Mesendoderm (in vitro differentiated cells): Measurements from ENCODE around the gene HELZ2.

Experiments used
- DNase-seq: peaks from one replicate; pipeline ENCODE4 v3.0.0; 2013
- H2AK5ac ChIP-seq: 2 replicates; pipeline ENCODE4 v1.6.1; 2013; ENCODE audit warnings: low read length, inconsistent platforms
- H2BK120ac ChIP-seq: 2 replicates; pipeline ENCODE4 v1.6.1; 2013; ENCODE audit warnings: low read depth, mild to moderate bottlenecking, low read length, moderate library complexity, mixed read lengths
- H2BK15ac ChIP-seq: replicated peaks from 2 replicates; pipeline ENCODE4 v1.6.1; 2013; ENCODE audit warnings: low read depth, mild to moderate bottlenecking, moderate library complexity
- H2BK5ac ChIP-seq: 2 replicates; pipeline ENCODE4 v1.6.1; 2013; ENCODE audit warnings: low read length, inconsistent platforms
- H3K18ac ChIP-seq: 2 replicates; pipeline ENCODE4 v1.6.1; 2013; ENCODE audit warnings: mild to moderate bottlenecking, low read length, mixed read lengths
- H3K23ac ChIP-seq: one replicate; pipeline ENCODE4 v1.6.1; 2013; ENCODE audit warnings: low read length
- H3K27ac ChIP-seq: 2 replicates; pipeline ENCODE4 v1.5.1; 2013; ENCODE audit warnings: low read depth, mild to moderate bottlenecking, inconsistent platforms, low read length, moderate library complexity
- H3K27me3 ChIP-seq: 2 replicates; pipeline ENCODE4 v1.6.1; 2013; ENCODE audit warnings: low read length, control low read depth, mild to moderate bottlenecking, inconsistent platforms; ENCODE audit not compliant: insufficient read depth, poor library complexity
- H3K36me3 ChIP-seq: 2 replicates; pipeline ENCODE4 v1.6.1; 2013; ENCODE audit warnings: low read length, inconsistent platforms; ENCODE audit not compliant: control insufficient read depth, insufficient read depth
- H3K4ac ChIP-seq: one replicate; pipeline ENCODE4 v1.6.1; 2013; ENCODE audit warnings: low read depth, mild to moderate bottlenecking, low read length, moderate library complexity
- H3K4me1 ChIP-seq: 2 replicates; pipeline ENCODE4 v1.6.1; 2013; ENCODE audit warnings: low read depth, low read length, inconsistent platforms; ENCODE audit not compliant: control insufficient read depth
- H3K4me2 ChIP-seq: 2 replicates; pipeline ENCODE4 v1.6.1; 2013; ENCODE audit warnings: low read length
- H3K4me3 ChIP-seq: 2 replicates; pipeline ENCODE4 v1.5.1; 2013; ENCODE audit warnings: mild to moderate bottlenecking, low read length
- H3K56ac ChIP-seq: one replicate; pipeline ENCODE4 v1.6.1; 2013; ENCODE audit warnings: low read length
- H3K79me1 ChIP-seq: 2 replicates; pipeline ENCODE4 v1.6.1; 2013; ENCODE audit warnings: low read length, inconsistent platforms
- H3K79me2 ChIP-seq: 2 replicates; pipeline ENCODE4 v1.6.1; 2013; ENCODE audit warnings: mild to moderate bottlenecking, low read length; ENCODE audit not compliant: control insufficient read depth, insufficient read depth
- H3K9ac ChIP-seq: 2 replicates; pipeline ENCODE4 v1.6.1; 2013; ENCODE audit warnings: low read length, inconsistent platforms
- H4K5ac ChIP-seq: one replicate; pipeline ENCODE4 v1.6.1; 2013; ENCODE audit warnings: low read length
- H4K8ac ChIP-seq: one replicate; pipeline ENCODE4 v1.6.1; 2013; ENCODE audit warnings: low read depth, mild to moderate bottlenecking, control low read depth, low read length, moderate library complexity
- WGBS: extraction: QIAGEN DNeasy Blood & Tissue Kit; methylation state at CpG from one replicate; pipeline ENCODE4 v1.1.7; 2013; ENCODE audit warnings: low lambda C conversion rate, missing lambda C conversion rate; ENCODE audit not compliant: insufficient coverage; ENCODE audit errors: extremely low coverage; 5-methylcytosine and 5-hydroxymethylcytosine counted together

The HELZ2 gene

DNA sequence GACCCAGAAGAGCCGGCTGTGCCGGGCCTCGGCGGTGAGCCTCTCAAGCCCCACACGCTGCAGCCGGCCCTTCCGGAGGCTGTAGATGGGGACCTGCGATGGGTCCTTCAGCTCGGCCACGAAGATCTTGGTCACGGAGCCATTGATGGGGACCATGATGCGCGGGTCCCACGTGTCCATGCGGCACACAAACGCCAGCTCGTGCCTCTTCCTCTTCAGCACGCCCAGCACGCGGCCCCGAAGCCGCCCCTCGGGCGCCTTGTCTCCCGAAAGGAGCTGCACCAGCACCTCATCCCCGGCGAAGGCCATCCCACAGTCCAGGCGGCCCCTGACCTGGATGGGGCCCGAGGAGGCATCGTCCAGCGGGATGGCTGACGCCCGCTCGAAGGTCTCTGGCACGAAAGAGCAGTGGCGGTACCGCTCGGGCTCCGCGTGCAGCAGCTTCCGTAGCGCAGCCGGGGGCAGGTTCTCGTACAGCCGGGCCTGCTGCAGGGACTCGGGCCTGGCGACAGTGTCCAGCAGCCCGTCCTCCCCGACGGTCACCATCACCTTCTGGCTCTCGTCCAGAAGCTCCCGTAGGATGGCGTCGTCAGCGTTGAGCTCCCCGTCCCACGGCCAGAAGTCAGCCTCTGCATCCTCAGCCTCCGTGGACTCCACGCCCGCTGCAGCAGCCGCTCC lies 8.9 kb downstream of the HELZ2 start:
- Histone ChIP-seq H3K4me3 (no peak overlapping the region), H4K5ac (no peak overlapping the region), H3K18ac (no peak overlapping the region), H2AK5ac (no peak overlapping the region), H3K4me1 (no peaks in the 10 kb centered on the region), H3K27ac (no peak overlapping the region), H2BK15ac (no peak overlapping the region), H4K8ac (no peak overlapping the region), H3K36me3 (no peaks in the 10 kb centered on the region), H3K79me2 (no peaks in the 10 kb centered on the region), H3K4me2 (no peak overlapping the region), H3K27me3 (no peaks in the 10 kb centered on the region), H3K23ac (no peak overlapping the region), H3K9ac (no peak overlapping the region), H2BK120ac (no peak overlapping the region), H3K4ac (no peak overlapping the region), H2BK5ac (no peak overlapping the region), H3K79me1 (no peaks in the 10 kb centered on the region), H3K56ac (no peak overlapping the region)
- no CpG with 5 or more reads among the region's 61 CpGs for WGBS
- DNase-seq = no peak

DNA sequence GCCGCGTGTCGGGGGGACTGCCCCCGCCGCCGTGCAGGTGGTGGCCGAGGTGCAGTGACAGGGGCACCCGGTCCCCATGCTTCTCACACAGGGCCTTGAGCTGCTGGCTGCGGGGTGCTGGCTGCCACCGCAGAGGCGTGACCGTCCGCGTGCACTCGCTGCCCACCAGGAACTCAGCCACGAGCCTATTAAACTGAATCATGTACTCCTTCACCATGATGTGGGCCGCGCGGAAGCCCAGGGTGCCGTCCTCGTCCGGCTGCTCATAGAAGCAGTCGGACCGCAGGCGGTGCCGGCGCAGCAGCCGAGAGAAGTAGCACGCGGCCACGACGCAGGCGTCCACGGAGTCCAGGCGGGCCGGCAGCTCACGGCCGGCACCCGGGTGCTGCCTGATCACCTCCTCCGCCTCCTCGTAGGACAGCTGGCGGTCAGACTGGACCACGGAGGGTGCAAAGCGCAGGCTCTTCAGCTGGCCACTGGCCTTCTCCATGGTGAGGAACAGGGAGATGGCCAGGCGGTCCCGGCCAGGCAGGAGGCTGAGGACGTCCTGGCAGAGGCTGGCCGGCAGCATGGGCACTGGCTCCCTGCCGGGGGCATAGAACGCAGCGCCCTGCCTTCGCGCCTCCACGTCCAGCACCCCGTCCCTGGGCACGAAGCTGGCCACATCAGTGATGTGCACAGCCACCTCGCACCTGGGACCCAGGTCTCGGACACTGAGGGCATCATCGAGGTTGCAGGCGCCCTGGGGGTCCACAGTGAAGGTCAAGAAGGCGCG lies 9.8 kb downstream of the HELZ2 start:
- DNase-seq = no peak
- WGBS = no CpG with 5 or more reads among the region's 62 CpGs
- Histone ChIP-seq H3K4me1 (no peaks in the 10 kb centered on the region), H3K4ac (no peak overlapping the region), H4K5ac (no peak overlapping the region), H3K27ac (no peak overlapping the region), H3K18ac (no peak overlapping the region), H3K56ac (no peak overlapping the region), H3K27me3 (no peaks in the 10 kb centered on the region), H4K8ac (no peak overlapping the region), H3K4me2 (no peak overlapping the region), H3K23ac (no peak overlapping the region), H2BK15ac (no peak overlapping the region), H3K4me3 (no peak overlapping the region), H2BK5ac (no peak overlapping the region), H3K36me3 (no peaks in the 10 kb centered on the region), H3K79me1 (no peaks in the 10 kb centered on the region), H3K79me2 (no peaks in the 10 kb centered on the region), H3K9ac (no peak overlapping the region), H2BK120ac (no peak overlapping the region), H2AK5ac (no peak overlapping the region)

DNA sequence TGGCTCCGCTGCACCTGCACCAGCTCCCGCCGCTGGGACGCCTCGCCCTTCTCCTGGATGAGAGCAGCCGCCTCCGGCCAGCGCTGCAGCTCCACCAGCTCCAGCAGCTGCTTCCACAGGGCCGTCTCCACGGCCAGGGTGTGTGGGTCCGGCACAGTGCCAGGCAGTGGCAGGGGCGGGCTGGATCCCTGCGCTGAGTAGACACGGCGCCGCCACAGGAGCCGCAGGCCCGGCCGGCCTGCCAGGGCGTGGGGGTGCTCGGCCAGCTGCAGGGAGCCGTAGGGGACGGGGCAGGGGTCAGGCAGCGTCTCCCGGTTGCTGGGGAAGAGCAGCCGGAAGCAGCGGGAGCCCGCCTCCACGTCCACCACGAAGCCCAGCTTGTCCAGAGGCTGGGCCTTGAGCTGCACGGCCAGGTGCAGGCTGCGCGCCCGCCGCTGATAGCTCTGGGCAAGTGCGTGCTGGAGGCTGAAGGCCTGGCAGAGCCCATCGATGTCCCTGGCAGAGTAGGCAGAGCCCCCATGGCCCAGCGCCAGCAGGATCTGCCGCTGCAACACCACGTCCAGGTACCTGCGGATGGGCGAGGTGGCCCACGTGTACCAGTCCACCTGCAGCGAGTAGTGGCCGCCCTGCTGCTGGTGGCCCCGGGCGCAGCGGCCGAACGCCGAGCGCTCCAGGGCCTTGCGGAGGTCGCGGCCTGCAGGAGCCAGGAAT lies 10.7 kb downstream of the HELZ2 start:
- H4K8ac ChIP-seq = no peak overlapping the region
- no peak overlapping the region for H2BK5ac ChIP-seq
- DNase-seq = no peak
- no peak overlapping the region for H4K5ac ChIP-seq
- H3K4me1 ChIP-seq = no peaks in the 10 kb centered on the region
- no peak overlapping the region for H3K18ac ChIP-seq
- H3K27ac ChIP-seq = no peak overlapping the region
- H3K36me3 ChIP-seq = no peaks in the 10 kb centered on the region
- no peaks in the 10 kb centered on the region for H3K79me2 ChIP-seq
- H3K56ac ChIP-seq = no peak overlapping the region
- H3K9ac ChIP-seq = no peak overlapping the region
- no peaks in the 10 kb centered on the region for H3K79me1 ChIP-seq
- H3K4me2 ChIP-seq = no peak overlapping the region
- H3K27me3 ChIP-seq = no peaks in the 10 kb centered on the region
- H2AK5ac ChIP-seq = no peak overlapping the region
- WGBS = no CpG with 5 or more reads among the region's 55 CpGs
- no peak overlapping the region for H3K23ac ChIP-seq
- H3K4me3 ChIP-seq = no peak overlapping the region
- no peak overlapping the region for H2BK120ac ChIP-seq
- H2BK15ac ChIP-seq = no peak overlapping the region
- no peak overlapping the region for H3K4ac ChIP-seq

DNA sequence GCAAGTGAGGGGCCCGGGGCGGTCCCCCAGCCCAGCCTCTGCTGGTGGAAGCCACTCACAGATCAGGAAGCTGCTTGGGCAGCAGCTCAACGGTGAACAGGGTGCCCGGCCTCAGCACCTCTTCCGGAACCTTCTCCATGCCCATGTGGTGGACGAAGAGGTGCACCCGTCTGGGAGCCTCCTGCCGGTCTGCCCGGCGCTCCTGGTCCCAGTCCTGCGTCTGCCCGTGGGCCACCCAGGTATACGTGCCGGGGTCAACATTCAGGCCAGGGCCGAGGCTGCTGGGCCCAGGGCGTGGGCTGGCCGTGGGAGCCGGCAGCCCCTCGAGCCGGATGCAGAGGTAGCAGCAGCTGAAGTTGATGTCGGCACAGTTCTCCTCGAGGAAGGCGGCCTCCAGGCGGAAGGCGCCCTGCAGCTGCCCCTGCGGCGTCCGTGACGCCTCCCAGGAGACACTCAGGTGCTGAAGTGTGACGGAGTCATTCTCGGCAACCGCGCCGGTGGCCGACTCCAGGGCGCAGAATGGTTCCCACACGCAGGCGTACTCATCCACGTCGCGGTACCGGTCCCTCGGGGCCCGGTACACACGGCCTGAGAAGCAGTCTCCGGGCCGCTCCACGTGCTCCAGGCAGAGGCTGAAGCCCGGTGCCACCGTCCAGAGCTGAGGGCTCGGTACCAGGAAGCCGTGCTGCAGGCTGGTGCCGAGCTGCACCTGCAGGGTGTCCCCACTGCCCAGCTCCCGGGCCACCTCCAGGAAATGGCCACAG lies 11.4 kb downstream of the HELZ2 start:
- no peak overlapping the region for H3K18ac ChIP-seq
- H4K8ac ChIP-seq = no peak overlapping the region
- no peak overlapping the region for H3K23ac ChIP-seq
- no peaks in the 10 kb centered on the region for H3K79me1 ChIP-seq
- no peaks in the 10 kb centered on the region for H3K27me3 ChIP-seq
- no peak overlapping the region for H3K9ac ChIP-seq
- no peak overlapping the region for H2BK5ac ChIP-seq
- H2BK15ac ChIP-seq = no peak overlapping the region
- no CpG with 5 or more reads among the region's 54 CpGs for WGBS
- H2AK5ac ChIP-seq = no peak overlapping the region
- no peaks in the 10 kb centered on the region for H3K79me2 ChIP-seq
- no peak for DNase-seq
- no peak overlapping the region for H2BK120ac ChIP-seq
- no peaks in the 10 kb centered on the region for H3K36me3 ChIP-seq
- H3K27ac ChIP-seq = no peak overlapping the region
- no peak overlapping the region for H3K4me2 ChIP-seq
- H3K56ac ChIP-seq = no peak overlapping the region
- no peak overlapping the region for H4K5ac ChIP-seq
- no peaks in the 10 kb centered on the region for H3K4me1 ChIP-seq
- H3K4ac ChIP-seq = no peak overlapping the region
- H3K4me3 ChIP-seq = no peak overlapping the region

DNA sequence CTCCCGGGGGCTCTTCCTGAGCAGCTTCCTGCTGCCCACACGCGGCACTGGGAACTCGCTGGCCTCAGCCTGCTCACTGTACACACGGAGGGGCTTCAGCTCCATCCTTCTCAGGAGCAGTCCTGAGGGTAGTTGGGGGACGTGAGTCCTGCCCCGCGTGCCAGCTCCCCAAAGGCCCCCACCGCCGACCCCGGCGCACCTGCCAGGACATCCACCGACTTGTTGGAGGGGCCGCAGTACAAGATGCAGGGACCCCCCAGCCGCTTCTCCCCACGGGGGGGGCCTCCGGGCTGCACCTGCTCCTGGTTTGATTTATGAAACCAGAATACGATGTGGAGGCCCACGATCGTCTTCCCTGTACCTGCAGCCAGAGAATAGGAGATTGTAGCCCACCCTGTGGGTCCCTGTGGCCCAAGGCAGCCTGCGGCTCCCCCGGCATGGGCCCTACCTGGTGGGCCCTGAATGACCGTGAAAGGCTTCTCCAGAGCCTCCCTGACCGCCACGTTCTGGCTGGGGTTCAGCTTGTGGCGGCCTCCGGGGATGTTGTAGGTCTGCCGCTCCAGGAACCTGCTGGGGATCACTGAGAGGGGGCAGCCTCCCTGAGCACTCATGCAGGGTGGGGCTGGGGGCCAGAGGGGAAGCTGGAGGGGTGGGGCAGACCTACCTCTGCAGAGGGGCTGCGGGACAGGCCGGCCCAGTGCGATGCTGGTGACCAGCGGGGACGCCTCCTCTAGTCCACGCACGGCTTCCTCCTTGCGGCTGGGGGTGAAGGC lies 12.2 kb downstream of the HELZ2 start:
- no peaks in the 10 kb centered on the region for H3K4me1 ChIP-seq
- H3K79me2 ChIP-seq = no peaks in the 10 kb centered on the region
- no peak overlapping the region for H3K56ac ChIP-seq
- H2AK5ac ChIP-seq = no peak overlapping the region
- no peak overlapping the region for H3K18ac ChIP-seq
- H4K5ac ChIP-seq = no peak overlapping the region
- H3K23ac ChIP-seq = no peak overlapping the region
- H3K4me2 ChIP-seq = no peak overlapping the region
- H3K27ac ChIP-seq = no peak overlapping the region
- DNase-seq = no peak
- H4K8ac ChIP-seq = no peak overlapping the region
- no peak overlapping the region for H3K4ac ChIP-seq
- H3K27me3 ChIP-seq = no peaks in the 10 kb centered on the region
- no peak overlapping the region for H3K9ac ChIP-seq
- WGBS = no CpG with 5 or more reads among the region's 36 CpGs
- H3K79me1 ChIP-seq = no peaks in the 10 kb centered on the region
- H2BK120ac ChIP-seq = no peak overlapping the region
- H2BK5ac ChIP-seq = no peak overlapping the region
- no peak overlapping the region for H2BK15ac ChIP-seq
- H3K36me3 ChIP-seq = no peaks in the 10 kb centered on the region
- H3K4me3 ChIP-seq = no peak overlapping the region
